Stimulated activated CD8-positive, alpha-beta memory T cell treated with anti-CD3 and anti-CD28 coated beads, Interleukin-15, amount 100 ng/mL, for 24 hours (primary cell): ENCODE data around the gene ANKS1A.
"Not testable (repeated sequence)": the region's sequence is repeated elsewhere in the genome, so short reads cannot be mapped to it uniquely, and the experiment has no call there.

ENCODE experiments used
- DNase-seq: peaks from one replicate; pipeline ENCODE4 v3.0.0-alpha.2; 2020; ENCODE audit warnings: low read depth

The ANKS1A gene

GRCh38 chr6:35085359-35086281 is 196.6 kb downstream of the ANKS1A start:
- DNase-seq = no peak

GRCh38 chr6:35086282-35086632 is 197.2 kb downstream of the ANKS1A start:
- no peak for DNase-seq

- no peak for DNase-seq
These were observed 197.7 kb downstream of the ANKS1A start for GRCh38 chr6:35086636-35087360.

GRCh38 chr6:35087361-35088280 is 198.6 kb downstream of the ANKS1A start:
- DNase-seq = no peak

- no peak for DNase-seq
These were observed 199.5 kb downstream of the ANKS1A start for GRCh38 chr6:35088281-35089215.

GRCh38 chr6:35089216-35089934 is 200.3 kb downstream of the ANKS1A start:
- DNase-seq = no peak

- no peak for DNase-seq
These were observed 201.0 kb downstream of the ANKS1A start for GRCh38 chr6:35089935-35090505.

GRCh38 chr6:35090734-35091133 is 201.7 kb downstream of the ANKS1A start:
- no peak for DNase-seq

- no peak for DNase-seq
These were observed 202.5 kb downstream of the ANKS1A start for GRCh38 chr6:35091346-35092083.

- no peak for DNase-seq
These were observed 203.5 kb downstream of the ANKS1A start for GRCh38 chr6:35092362-35093117.

GRCh38 chr6:35093118-35093445 is 204.0 kb downstream of the ANKS1A start:
- DNase-seq = no peak

GRCh38 chr6:35093783-35094182 is 204.7 kb downstream of the ANKS1A start:
- DNase-seq = no peak

- no peak for DNase-seq
These were observed 205.1 kb downstream of the ANKS1A start for GRCh38 chr6:35094183-35094582.

- DNase-seq = no peak
These were observed 207.2 kb downstream of the ANKS1A start for GRCh38 chr6:35096129-35096862.

- DNase-seq = no peak
These were observed 210.1 kb downstream of the ANKS1A start for GRCh38 chr6:35099116-35099515.

- no peak for DNase-seq
These were observed 216.0 kb downstream of the ANKS1A start for GRCh38 chr6:35105078-35105477.

GRCh38 chr6:35106061-35106460 is 217.0 kb downstream of the ANKS1A start:
- not testable (repeated sequence) for DNase-seq

- DNase-seq = not testable (repeated sequence)
These were observed 218.2 kb downstream of the ANKS1A start for GRCh38 chr6:35107208-35107607.
